Breast epithelium (tissue), 3 donors: ENCODE results near the gene HAUS8.

ENCODE experiments used
- CTCF ChIP-seq, 3 donors: fragments of 450-650 bp; IDR thresholded peaks; one replicate each; pipeline ENCODE4 v1.5.1; 2016 to 2017; ENCODE audit warnings: antibody characterized with exemption in 3 of 3, mild to moderate bottlenecking in 3 of 3, moderate library complexity in 3 of 3
- POLR2A ChIP-seq: fragments of 450-650 bp; IDR thresholded peaks from one replicate; pipeline ENCODE4 v1.6.1; 2016; ENCODE audit warnings: antibody characterized with exemption, mild to moderate bottlenecking, moderate library complexity
- POLR2AphosphoS5 ChIP-seq, 3 donors: sonication (generic); formaldehyde crosslinking; IDR thresholded peaks; one replicate each; pipeline ENCODE4 v1.6.1; 2017; ENCODE audit warnings: antibody characterized with exemption in 3 of 3

GRCh38 chr19:17091758-17092333, 16.6 kb upstream of the HAUS8 start:
- TF ChIP-seq CTCF (IDR thresholded peaks at IDR 0.05) (no peak), POLR2A (no peak), POLR2AphosphoS5 (IDR thresholded peaks at IDR 0.05) (no peak)
